NB4 (cell line): Measurements from ENCODE around the gene TMEM214.

ENCODE experiments used
- POLR2A ChIP-seq: IDR thresholded peaks from 2 replicates; pipeline ENCODE4 v1.6.1; 2011; ENCODE audit warnings: mild to moderate bottlenecking; ENCODE audit not compliant: insufficient read length; ENCODE audit errors: extremely low read depth
- TF ChIP-seq, protein P1 (sequence below): IDR thresholded peaks from one replicate; pipeline ENCODE4 v1.5.1; 2012; ENCODE audit warnings: low read depth, low read length

GRCh38 chr2:27051902-27052645, 19.3 kb downstream of the TMEM214 start:
- TF ChIP-seq, protein P1, sequence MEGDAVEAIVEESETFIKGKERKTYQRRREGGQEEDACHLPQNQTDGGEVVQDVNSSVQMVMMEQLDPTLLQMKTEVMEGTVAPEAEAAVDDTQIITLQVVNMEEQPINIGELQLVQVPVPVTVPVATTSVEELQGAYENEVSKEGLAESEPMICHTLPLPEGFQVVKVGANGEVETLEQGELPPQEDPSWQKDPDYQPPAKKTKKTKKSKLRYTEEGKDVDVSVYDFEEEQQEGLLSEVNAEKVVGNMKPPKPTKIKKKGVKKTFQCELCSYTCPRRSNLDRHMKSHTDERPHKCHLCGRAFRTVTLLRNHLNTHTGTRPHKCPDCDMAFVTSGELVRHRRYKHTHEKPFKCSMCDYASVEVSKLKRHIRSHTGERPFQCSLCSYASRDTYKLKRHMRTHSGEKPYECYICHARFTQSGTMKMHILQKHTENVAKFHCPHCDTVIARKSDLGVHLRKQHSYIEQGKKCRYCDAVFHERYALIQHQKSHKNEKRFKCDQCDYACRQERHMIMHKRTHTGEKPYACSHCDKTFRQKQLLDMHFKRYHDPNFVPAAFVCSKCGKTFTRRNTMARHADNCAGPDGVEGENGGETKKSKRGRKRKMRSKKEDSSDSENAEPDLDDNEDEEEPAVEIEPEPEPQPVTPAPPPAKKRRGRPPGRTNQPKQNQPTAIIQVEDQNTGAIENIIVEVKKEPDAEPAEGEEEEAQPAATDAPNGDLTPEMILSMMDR: no peak
- no peak for TF ChIP-seq POLR2A
